GM18517 (cell line): ENCODE data around the gene NR5A1.

Source experiments
- ATAC-seq: cut with Tn5 transposase; IDR thresholded peaks from one replicate; pipeline ENCODE4 v1.9.1; 2021; ENCODE audit warnings: mild to moderate bottlenecking, moderate library complexity; ENCODE audit not compliant: unreplicated experiment

NR5A1 gene

DNA sequence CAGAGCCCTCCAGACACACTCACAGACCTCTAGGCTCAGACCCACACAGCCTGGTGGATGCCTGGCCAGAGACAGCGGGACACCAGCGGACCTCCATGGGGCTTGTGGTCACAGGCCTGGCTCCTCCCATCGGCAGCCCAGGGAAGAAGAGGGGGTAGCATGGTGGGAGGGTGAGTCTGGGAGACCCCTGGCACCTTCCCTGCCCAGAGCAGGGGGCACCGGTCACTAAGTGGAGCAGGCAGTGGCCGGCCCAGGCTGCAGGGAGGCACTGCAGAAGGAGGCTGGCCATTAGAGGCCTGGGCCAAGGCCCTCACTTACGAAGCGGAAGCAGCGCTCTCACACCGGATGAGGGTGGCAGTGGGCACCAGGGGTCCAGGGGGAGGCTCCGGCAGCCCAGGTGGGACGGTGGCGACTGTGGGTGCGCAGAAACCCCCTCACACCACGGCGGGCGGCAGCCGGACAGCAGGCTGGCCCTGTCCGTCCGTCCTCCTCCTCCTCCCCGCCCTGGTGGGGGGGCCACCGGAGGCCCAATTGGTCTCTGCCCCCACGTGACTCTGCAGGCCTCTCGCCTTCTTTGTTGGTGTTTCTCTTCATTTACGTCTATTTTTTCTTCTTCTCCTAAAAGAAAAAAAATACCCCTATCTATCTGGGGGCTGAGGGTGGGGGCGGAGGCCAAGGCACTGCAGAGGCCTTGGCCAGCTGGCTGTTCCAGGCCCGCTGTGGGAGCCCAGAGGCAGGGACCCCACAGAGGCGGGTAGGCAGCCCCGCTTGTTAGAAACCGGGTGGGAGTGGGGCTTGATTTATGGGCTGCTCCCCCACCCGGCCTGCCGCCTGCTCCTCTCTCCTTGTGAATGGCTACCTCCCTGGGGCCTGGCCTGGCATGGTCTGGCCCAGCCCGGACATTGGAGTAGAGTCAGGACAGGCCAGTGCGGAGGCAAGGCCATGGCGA, at the start of gene NR5A1:
Gene NR5A1 (minus strand): TSS at position 469 of the 949 bp plus-strand sequence. CDS start 4,004 bp downstream, outside the sequence.
- no peak for ATAC-seq

DNA sequence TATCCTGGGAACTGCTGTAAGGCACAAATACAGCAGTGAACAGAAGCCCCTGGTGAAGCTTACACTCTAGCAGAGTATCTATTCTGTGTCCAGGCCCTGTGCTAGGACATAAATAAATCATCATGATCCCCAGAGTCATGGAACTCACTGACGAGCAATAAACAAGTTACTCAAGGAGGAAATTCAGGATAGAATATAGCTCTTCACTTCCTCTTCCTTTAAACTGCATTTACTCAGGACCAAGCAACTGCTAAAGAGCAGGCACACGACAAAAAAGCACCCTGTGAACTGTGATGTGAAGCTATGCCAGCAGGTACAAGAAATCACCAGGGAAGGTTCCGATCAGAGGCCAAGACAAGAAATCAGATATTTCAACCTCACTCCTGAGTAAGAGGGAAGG, 47.8 kb upstream of the NR5A1 start:
- ATAC-seq: no peak

DNA sequence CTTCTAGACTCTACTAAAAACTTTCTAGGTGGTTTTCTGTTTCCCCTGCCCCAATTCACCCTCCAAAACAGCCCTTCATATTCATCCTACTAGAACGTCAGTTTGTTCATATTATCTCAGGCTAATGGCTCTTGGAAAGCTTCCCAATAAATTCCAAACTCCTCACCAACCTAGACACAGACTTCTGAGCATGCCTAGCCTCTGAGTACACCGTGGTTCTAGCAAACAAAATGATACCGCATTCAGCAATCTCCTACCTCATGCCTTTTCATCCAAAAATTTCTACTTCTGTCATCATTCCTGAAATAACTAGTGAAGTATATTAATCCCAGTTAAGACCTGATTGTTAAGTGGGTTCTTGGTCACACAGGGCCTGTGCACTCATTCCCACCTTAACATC, 46.5 kb upstream of the NR5A1 start:
- ATAC-seq: no peak

DNA sequence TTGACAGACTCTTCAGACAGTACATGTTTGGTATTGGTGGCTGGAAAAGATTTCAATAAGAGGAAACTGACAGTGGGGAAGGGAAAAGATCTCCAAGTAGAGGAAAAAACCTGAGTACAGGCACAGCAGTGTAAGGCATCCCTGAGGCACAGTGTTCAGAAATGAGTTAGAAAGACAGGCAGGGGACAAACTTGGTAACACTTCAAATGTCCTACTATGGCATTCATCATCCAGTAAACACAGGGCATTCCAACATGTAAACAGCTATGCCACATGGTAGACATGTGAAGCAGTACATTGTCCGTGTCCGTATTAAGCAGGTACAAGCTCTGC, 45.0 kb upstream of the NR5A1 start:
- ATAC-seq: no peak

DNA sequence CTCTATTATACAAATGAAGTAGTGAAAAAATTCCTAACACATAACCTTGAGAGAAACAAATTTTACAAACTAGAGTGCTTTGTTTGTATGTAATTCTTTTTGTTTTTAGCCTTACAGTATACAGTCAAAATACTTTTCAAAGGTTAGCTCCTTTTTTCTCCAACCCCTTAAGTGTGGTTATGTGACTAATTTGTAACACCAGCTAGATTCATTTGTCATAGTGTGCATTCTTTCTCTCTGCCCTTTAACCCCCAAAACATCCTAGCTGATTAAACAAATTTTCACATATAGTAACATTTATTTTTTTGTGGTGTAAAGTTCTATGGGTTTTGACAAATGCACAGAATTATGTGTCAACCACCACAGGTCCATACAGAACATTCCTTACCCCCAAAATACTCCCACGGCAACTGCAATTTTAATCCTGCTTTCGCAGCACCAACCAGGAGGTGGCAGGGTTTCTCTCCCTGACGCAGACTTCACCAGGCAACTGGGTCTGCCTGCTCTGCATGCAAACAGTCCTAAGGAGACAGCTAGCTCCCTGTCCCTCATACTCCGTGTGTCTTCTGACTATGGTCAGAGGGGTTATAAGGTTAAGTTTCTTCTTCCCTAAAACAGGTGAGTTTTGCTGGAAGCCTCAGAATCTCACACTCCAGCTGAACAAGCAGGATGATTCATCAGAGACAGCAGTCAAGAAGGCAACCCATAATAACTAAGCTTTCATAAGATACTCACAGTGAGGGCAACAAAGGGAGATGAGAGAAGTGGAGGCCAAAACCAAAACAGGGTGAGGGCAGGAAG, 44.5 kb upstream of the NR5A1 start:
- no peak for ATAC-seq

DNA sequence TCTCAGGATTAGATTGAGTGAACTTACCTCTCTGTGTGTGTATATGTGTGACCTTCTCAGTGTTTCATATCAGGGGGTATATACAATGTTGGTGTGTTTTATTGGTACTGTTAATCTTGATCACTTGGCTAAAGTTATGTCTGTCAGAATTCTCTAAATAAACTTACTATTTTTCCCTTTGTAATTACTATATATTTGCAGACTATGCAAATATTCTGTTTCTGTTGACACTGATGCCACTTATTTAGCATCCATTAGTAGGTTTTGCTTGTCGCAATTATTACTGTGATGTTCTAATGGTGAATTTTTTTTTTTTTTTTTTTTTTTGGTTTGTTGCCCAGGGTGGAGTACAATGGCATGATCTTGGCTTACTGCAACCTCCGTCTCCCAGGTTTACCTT, 42.9 kb upstream of the NR5A1 start:
- ATAC-seq: no peak

DNA sequence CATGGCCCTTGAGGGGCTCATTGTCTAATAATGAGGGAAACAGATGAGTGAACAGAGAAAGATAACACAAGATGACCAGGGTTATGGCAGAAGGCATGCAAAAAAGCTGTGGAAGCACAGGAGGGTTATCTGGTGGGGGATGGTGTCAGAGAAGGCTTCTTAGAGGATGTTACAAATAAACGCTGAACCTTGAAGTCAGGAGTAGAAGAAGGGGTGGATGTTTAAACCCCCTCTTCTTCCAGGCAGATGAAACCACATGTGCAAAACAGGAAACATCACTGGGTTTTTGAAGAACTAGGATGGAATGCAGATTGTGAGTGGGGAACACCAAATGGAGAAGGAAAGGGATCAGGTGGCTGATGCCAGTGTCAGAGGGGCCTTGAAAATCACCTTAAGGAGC, 41.8 kb upstream of the NR5A1 start:
- ATAC-seq: no peak

DNA sequence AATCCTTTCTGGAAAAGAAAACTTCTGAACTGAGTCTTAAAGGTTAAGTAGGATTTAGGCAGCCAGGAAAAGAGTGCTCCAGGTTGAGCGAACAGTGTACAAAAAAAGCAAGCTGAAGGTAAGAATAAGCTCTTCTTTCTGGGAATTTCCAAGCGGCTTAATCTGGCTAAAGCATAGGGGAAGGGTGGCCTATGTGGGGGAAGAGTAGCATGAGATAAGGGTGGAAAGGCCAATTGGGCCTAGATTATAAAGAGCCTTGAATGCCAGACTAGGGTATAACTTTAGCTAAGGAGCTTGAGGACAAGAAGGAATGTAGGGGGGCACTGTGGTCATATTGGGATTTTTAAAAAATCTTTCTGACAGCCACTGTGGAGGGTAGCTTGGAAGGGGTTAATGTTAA, 37.3 kb upstream of the NR5A1 start:
- ATAC-seq: no peak

DNA sequence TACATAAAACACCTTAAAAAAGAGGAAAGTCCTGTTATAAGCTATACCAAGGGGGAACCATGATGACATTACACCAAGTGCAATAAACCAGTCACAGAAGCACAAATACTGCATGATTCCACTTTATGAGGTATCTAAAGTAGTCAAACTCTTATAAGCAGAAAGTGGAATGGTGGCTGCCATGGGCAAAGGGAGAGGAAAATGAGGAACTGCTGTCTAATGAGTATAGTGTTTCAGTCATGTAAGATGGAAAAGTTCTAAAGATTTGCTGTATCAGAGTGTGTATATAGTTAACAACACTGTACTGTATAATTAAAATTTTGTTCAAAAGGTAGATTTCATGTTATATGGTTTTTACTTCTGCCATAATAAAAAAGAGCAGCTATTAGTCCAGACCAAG, 34.6 kb upstream of the NR5A1 start:
- no peak for ATAC-seq

DNA sequence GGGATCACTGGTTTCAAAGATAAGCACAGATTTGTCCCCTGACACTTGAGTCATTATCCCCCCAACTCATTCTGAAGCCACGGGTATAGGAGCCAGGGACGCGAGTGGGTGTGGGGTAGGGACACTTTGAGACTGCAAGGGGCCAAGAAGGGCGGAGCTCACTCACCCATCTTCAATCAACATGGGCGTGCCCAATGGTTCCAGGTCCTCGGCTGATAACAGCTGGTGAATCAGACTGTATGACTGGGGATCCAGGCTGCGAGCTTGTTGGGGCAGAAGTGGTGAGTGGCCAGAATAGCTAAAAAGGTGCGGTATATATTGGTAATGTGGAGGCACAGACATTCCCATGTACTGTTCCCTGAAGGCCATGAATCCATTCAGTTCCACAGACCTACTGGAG, 30.7 kb upstream of the NR5A1 start:
- no peak for ATAC-seq

DNA sequence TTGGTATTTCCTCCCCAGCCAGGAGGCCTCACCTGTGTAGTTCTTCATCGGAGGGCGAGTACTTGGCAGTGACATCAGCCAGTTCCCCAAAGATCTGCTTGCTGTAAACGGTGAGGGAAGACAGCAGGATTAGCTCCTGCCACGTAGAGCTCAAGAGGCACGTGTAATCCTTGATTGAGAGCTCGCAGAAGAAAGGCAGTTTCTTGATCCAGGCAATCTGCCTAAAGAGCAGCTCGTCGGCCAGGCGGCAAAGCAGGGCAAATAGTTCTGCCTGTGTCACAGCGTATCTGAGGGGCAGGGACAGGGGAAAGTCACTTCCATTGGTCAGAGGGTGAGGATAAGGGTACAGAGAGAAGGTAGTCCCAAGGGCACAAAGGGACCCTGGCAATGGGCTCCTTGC, 28.6 kb upstream of the NR5A1 start:
- no peak for ATAC-seq

DNA sequence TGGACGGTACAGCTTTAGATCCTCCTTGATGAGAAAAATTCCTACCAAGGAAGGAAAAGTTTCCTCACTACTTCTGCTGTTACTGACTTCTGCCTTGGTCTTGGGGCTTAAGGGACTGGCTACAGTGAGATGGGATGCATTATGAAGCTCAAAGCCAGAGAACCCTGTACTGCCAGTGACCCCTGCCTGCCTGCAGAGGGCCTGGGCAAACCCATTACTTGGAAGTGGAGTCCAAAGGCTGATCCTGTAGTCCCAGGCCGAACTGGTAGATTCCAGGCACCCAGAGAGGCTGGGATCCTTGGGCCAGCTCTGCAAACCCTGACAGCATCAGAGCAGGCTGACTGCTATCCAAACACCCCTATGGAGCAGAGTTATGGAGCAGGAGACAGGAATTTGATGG, 25.7 kb upstream of the NR5A1 start:
- no peak for ATAC-seq

DNA sequence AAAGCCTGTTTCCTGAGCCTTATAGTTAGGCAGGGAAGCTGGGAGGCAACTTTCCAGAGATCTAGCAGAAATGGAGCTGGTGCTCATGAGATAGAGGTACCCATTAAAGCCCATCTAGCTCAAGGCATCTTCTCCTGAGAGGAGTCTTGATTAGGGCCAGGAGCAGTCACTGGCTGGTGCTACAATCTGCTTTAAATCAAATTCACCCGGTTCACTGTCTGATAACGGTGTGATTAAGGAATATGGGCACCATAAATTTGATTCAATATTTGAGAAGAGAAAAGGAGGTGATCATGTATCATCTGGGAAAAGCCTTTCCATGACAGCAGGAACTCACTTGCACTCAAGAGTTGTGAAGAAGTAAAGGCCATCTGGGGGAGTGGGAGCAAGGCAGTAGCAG, 23.9 kb upstream of the NR5A1 start:
- ATAC-seq: no peak

DNA sequence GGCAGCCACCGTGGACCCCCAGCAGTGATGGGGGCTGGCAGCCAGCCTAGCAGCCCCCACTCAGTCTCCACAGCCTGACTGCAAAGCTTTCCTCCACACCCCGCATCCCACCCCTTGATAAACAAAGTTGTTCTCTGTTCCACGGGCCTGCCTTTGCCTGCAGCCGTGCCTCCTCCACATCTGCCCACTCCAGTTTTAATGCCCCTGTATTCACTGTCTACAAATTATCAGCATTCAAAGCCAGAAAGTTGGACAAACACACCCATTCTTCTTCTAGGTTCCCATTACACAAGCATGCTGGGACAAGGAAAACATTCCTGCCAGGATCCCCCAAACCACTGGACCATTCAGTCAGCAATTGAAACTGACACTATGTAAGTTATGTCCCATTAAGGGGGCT, 23.0 kb upstream of the NR5A1 start:
- ATAC-seq: no peak

DNA sequence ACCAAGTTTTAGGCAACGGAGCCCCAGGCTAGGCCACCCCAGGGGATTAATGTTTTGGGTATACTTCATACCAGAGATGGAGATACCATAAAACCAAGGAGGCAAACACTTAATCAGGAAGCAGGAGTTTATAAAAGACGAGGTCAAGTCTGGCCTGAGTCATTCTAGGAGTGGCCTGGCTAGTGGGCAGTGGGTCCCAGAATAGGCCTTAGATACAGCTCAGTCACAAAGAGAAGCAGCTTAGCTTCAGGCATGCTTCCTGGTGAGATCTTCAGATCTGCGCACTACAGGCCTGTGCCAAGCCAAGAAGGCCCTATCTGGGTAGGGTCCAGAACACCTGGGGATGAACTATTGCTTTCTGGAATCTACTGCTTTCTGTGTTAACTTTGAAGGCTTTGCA, 20.6 kb upstream of the NR5A1 start:
- ATAC-seq: no peak

DNA sequence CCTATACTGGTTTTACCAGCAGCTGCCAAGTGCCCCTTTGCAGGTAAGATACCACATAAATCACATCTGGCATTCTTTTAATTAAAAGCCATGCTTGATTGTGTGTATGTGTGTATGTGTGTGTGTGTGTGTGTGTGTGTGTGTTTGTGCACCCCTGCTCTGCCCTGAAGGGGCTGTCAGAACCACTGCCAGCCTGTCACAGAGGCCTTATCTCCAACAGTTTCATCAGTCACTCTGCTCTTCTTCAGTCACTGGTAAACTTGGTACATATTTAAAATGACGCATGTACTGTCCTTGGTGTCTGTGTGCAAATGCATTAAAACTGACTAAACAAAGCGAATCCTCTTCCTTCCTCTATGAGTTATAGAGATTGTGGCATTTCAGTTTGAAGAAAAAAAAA, 19.0 kb upstream of the NR5A1 start:
- no peak for ATAC-seq

DNA sequence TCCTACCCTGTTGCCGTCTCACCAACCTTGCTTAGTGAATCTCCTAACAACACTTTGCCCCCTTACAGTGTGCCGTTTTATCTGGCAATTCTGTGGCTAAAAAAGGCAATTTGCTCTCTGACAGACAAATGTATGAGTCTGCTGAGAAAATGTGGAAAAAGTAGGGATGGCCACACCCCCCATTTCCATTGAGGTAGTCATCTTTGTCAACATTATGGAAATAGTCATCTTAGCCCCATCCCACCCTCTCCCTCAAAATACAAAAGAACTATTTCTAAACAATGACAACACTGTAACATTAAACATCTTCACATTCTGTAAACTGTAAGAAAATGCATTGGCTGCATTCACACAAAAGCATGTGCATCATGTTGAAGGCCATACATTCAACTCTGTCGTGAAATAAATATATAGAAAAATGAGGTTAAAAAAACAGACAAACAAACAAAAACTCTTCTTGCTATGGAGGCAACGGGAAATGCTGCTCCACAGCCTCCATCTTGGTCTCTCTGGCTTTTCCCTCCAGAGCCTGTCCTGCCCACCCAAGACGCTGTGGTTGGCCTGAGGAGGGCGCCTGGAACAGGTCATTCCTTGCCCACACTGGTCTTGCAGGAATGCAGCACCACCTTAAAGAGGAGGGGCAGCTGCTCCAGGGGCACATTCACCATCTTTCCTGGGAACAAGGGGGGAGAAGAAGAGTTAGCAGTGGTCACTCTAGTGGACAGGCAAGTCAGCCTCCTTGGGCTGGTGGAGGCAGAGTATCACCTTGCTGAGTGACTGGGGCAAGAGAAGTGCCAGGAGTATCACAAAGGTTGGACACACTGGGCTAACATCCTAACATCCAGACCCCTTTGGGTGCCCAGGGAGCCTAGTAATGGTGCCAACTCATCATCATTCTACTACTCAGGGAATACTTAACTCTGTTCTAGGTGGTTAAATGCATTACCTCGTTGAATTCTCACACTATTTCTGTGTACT, 15.2 kb upstream of the NR5A1 start:
- ATAC-seq: no peak

DNA sequence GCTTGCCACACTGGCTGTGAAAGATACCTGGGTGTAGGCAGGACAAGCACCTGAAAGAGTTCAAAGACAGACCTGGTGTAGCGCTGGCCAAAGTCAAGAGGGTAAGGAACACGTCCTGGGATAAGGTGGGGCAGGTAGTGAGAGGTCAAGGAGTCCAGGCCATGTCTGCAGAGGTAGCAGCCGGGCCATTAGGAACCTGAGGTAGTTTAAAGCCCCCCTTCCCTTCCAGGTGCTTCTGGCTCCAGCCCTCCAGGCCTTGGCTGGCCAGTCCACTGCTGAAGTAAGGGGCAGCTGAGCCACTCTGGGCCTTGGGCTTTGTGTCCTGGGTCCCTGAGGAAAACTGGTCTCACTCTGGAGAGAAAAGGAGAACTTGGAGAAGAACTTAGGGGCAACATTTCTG, 13.9 kb upstream of the NR5A1 start:
- no peak for ATAC-seq

DNA sequence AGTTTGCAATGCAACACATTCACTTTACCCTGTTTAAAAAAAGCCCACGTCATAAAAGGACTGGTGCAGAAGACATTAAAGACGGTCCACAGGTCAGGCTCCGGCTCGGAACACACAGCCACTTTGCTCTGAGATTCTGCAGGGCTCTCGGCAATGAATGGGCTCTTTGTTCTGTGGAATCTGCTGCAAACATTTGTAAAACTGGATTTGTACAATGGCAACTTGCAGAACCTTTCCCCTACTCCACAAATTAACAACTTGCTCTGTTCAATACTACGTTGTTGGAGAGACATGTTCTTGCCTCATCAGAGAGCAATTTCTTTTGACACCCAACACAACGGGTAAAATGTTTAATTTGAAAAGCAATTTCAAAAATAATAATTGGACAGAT, 13.0 kb upstream of the NR5A1 start:
- no peak for ATAC-seq

DNA sequence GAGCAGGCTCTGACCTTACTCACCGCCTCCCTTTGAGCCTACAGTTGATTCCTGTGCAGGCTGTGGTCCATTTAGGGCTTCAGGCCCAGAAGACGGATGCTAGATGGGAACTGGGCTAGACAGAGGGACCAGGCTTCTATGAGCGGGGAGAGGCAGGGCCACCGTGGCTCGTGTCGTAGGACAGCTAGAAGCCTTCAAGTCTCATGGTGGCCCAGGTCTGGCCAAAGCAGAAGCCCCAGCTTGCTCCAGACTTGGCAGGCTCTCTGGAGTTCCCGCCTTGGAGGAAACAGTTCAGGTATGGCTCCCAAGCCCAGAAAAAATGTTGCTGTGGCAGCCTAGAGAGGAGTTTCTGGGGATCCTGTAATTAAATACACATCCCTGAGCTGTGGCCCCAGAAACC, 10.9 kb upstream of the NR5A1 start:
- no peak for ATAC-seq

DNA sequence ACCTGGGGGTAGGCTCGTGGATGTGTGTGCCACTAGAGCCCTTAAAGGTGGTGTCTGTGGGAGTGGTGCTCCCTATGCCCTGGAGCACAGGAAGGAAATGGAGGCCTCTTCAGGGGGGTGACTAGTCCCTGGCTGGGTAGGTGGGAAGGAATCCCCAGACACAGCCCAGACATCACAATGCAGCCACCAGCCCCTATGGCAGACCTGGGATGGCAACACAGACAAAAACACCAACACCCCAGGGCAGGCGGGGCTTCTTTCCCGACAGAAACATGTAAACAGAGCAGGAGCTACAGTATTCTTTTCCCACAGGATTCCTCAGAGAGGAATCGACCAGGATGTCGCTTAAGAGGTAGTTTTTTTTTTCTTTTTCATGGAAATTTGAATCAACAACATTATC, 10.4 kb upstream of the NR5A1 start:
- ATAC-seq: no peak
